ENCODE measurements around the gene BRIP1.
"Not testable (repeated sequence)": the region's sequence is repeated elsewhere in the genome, so short reads cannot be mapped to it uniquely, and the experiment has no call there.

The BRIP1 gene

DNA sequence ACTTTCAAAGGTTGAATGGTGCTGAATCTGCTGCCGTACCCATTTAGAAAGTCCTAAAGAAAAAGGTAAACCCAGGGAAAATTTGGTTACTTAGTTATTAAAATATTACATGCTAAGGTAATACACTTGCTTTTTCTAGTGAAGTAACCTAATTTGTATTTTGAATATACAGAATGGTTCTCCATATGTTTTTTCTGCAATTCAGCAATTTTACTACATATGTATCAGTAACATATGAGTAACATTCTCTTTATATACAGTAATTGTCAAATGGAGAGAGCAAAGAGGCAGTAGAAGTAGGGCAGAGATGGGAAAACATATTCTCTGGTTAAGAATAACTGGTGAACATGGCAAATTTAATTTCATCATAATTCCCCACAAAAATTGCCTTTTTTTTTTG lies 177.2 kb downstream of the BRIP1 start:
- DNase-seq: no peak

DNA sequence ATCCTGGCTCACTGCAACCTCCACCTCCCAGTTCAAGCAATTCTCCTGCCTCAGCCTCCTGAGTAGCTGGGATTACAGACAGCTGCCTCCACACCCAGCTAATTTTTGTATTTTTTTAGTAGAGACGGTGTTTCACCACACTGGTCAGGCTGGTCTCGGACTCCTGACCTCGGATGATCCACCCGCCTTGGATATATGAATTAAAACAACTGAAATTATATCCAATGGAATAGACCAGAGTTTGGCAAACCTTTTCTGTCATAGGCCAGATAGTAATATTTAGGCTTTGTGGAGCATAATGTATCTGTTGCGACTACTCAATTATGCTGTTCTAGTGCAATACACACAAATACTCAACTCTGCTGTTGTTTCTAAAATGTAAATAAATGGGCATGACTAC lies 178.5 kb downstream of the BRIP1 start:
- DNase-seq: no peak

DNA sequence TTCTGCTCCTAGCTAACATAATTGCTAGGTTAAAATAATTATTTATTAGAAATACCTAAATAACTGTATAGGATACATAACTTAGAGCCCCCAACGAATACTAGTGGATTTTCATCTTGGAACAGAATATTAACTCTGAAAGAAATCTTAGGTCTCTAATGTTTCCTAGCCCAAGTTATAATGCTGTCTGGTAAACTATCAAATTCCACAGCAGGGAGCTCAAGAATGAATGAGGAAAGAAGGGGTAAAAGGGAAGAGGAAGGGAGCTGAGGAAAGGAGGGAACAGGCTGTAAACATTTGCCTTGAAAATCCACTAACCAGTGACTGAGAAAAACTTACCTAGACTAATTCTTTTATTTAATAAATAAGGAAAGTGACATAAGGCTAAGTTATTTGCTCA lies 179.2 kb downstream of the BRIP1 start:
- DNase-seq: no peak

DNA sequence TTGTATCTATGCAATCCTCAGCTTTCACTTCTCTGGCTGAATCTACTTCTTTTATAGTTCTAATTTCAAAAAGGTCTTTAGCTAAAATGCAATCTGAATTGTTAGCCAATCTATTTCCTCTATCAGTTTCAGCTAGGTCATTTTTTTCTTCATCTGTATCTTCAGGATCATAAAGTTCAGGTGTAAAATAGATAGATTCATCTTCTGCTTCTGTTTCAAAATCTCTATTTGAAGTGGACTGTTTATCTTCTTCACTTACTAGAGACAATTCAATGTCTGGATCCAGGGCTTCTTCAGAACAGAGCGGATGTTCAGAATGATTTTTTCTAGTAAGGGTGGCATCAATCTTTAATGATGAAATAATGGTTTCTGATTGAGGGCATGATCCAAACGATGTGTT lies 179.9 kb downstream of the BRIP1 start:
- DNase-seq: no peak

GRCh38 chr17:61680921-61681320 lies 182.4 kb downstream of the BRIP1 start:
- DNase-seq: no peak

DNA sequence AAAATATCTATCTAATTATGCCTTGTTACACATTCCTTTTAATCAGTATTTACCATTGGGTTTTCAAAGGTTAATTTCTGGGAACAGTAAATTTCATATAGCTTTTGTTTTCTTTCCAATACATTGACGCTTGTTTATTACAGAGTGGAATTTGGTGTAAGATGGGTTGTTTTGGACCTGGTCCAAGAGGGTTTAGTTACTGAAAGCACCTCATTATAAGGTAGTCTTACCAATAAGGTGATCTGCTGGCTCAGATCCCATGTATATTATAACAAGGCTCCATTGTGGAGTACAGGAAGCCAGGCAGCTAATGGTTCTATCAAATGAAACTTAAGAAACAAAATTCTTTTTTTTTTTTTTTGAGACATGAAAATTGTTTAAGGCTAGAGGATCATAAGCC lies 185.0 kb downstream of the BRIP1 start:
- DNase-seq: no peak

GRCh38 chr17:61677150-61677811 lies 186.0 kb downstream of the BRIP1 start:
- not testable (repeated sequence) for DNase-seq

DNA sequence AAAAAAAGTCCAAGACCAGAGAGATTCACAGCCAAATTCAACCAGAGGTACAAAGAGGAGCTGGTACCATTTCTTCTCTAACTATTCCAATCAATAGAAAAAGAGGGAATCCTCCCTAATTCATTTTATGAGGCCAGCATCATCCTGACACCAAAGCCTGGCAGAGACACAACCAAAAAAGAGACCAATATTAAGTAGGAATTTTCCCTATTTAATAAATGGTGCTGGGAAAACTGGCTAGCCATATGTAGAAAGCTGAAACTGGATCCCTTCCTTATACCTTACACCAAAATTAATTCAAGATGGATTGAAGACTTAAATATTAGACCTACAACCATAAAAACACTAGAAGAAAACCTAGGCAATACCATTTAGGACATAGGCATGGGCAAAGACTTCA lies 186.8 kb downstream of the BRIP1 start:
- DNase-seq: not testable (repeated sequence)

GRCh38 chr17:61674609-61675008 lies 188.7 kb downstream of the BRIP1 start:
- DNase-seq: not testable (repeated sequence)

- DNase-seq: not testable (repeated sequence)
Observed at GRCh38 chr17:61673019-61673897, 190.1 kb downstream of the BRIP1 start.

DNA sequence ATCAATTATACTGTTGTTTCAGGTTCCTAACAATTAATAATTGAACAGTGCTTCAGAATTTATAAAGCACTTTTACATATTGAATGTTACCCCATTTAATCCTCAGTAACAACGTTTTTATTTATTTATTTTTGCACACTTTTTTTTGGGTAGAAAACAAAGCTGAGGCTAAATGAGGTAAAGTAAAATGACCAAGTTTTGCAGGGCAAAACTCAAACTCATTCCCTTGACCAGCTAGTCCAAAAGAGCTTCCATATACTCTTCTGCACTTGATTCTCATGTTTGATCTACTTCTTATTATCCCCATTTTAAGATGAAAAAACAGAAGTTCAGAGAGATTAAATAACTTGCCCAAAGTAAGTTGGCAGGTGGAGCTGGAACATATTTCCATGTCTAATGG lies 191.2 kb downstream of the BRIP1 start:
- DNase-seq: no peak

DNA sequence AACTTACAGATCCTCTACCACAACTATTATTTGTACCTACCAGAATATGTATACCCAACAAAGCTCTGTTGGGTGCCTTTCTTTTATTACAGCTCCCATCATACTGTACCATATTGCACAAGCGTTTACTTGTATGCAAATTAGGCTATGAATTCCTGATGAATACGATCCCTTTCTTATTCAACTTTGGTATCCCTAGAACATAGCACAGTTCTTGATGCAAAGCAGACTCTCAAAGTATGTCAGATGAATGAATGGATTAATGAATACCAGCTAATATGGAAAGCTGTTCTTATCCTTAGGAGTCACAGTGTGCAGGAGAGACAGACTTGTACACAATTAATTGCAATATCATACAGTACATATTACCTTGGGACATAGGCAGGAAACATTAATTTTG lies 192.6 kb downstream of the BRIP1 start:
- DNase-seq: no peak

DNA sequence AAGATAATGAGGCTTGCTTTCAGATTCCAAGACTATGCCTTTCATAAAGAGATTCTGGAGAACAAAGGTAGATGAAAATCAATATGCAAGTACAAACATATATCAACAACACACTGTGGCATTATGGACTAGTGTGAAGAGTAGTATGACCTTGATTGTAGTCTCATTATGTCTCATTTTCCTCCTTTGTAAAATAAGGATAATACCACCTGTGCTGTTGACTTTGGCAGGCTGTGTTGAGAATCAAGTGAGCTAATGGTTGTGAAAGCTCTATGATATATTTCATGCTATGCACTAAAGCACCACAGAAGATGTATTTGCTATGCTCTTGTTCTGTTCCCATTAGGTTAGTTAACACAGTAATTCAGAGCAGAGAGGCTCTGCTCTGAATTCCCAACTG lies 193.8 kb downstream of the BRIP1 start:
- DNase-seq: no peak

DNA sequence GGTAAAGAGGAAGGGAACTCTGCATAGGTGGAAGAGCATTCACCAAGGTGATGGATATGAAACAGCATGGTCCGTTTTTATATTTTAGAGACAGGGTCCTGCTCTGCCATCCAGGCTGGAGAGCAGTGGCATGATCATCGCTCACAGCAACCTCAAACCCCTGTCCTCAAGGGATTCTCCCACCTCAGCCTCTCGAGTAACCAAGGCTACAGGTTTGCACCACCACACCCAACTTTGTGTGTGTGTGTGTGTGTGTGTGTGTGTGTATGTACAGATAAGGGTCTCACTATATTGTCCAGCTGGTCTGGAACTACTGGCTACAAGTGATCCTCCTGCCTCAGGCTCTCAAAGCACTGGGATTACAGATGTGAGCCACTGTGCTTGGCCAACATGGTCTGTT lies 194.8 kb downstream of the BRIP1 start:
- no peak for DNase-seq

DNA sequence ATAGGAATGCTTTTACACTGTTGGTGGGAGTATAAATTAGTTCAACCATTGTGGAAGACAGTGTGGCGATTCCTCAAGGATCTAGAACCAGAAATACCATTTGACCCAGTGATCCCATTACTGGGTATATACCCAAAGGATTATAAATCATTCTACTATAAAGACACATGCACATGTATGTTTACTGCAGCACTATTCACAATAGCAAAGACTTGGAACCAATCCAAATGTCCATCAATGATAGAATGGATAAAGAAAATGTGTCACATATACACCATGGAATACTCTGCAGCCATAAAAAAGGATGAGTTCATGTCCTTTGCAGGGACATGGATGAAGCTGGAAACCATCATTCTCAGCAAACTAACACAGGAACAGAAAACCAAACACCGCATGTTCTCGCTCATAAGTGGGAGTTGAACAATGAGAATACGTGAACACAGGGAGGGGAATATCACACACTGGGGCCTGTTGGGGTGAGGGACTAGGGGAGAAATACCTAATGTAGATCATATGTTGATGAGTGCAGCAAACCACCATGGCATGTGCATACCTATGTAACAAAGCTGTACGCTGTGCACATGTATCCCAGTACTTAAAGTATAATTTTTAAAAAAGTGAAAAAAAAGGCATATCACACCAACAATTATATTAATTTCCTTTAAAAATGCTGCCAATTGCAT lies 196.8 kb downstream of the BRIP1 start:
- not testable (repeated sequence) for DNase-seq

DNA sequence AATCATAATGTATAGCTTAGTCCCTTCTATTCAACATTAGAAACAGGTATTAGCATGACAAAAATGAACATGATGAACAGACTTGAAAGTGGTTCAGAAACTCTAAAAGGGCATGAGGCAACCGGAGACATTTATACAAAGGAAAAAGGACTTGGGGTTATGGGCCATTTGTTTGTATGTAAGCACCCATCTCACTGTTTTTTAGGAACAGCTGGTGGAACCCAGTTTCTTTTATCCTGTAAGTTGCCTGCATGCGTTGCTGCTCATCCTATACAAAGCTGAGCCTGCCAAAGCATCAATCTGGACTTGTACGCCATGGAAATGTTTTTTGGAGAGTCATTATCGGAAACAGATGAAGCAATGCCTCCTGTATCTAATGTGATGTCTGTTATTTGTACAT lies 200.0 kb downstream of the BRIP1 start:
- DNase-seq: no peak

DNA sequence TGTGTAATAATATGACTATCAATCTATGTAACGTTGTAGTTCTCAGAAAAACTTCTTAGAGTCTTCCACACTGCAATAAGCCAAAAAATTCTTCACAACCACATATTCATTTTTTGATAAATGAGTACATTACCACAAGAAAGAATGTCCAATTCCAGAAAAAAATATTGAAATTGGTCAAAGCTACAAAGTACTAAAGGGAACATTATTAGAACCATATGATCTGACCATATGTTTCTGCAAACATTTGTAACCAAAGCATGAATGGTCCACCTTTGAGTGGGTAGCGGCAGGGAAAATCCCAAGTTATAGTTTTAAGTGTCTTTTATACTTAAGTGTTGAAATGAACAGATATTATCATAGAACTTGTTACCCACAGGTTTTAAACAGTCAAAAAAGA lies 200.6 kb downstream of the BRIP1 start:
- no peak for DNase-seq

GRCh38 chr17:61662186-61662585 lies 201.1 kb downstream of the BRIP1 start:
- no peak for DNase-seq

GRCh38 chr17:61660746-61661485 lies 202.4 kb downstream of the BRIP1 start:
- DNase-seq: no peak

DNA sequence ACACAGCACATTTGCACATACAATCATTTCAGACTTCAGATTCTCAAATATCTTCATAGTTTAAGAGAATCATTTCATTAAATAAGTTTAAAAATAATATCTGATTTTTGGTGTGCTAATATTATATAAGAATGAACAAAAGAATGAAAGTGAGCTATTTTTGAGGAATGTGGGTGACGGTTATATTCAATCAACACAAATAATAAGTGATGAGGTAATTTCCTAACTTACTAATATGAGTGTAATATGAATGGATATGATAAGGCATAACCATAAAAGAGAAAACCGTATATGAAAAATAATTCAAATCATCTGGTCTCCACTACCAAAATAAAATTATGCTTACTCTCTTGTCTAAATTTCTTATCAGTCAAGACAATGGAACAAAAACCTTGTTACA lies 203.9 kb downstream of the BRIP1 start:
- no peak for DNase-seq

DNA sequence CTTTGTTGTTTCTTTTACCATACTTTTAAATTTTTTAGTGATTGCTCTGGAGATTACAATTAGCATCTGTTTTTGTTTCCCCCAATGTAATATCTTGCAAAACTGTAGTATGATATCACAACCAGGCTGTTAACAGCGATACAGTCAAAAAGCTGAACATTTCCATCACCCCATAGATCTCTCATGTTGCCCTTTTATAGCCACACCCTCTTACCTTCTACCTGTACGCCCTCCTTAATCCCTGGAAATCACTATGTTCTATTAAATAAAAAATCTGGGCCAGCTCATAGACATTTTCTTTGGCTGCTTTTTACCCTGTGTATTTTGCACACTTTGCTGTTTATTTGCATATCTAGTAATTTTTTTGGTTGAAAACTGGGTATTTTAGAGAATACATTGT lies 205.1 kb downstream of the BRIP1 start:
- no peak for DNase-seq

DNA sequence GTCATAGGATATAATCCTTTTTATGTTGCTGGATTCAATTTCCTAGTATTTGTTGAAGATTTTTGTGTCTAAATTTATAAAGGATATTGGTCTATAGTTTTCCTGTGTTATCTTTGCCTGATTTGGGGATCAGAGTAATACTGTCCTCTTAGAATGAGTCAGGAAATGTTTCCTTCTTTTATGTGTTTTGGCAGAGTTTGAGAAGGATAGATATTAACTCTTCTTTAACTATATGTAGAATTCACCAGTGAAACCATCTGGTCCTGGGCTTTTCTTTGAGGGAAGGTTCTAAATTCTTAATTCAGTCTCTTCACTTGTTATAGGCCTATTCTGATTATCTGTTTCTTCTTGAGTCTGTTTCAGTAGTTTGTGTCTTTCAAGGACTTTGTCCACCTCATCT lies 206.0 kb downstream of the BRIP1 start:
- no peak for DNase-seq

GRCh38 chr17:61656721-61657217 lies 206.6 kb downstream of the BRIP1 start:
- DNase-seq: no peak
